ENCODE measurements around the gene RMND5B.
A peak's percentile ranks its signal among the peaks of the same experiment; 100 is the strongest.

Gene RMND5B

DNA sequence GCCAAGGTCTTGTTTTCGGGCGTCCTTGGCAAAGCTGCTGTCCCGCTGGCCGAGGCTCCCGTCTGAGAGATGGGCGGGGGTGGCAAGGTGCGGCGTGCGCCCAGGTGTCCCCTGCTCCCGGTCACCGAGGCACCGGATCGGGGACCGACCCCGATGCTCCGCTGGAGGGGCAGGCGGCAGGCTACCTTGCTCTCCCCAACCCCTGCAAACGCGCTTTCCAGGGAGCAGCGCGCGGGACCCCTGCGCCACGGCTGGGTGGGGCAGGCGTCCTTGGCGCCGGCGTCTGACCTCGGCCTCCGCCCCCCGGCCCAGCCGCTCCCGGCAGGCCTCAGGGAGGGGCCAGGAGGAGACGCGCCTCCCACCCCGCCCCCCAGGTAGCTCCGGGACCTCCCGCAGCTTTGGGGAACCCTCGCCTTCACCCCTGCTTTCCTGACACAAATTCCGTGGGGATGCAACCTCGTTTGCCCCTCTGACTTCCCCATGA is 16.9 kb upstream of the RMND5B start:
- peaks cover 55% of the 10 kb centered on the region for H3K4me1 ChIP-seq (ENCODE audit: control insufficient read depth, low read length)
- H3K9me3 ChIP-seq (ENCODE audit: control insufficient read depth, insufficient read depth, low read length), result no peaks in the 10 kb centered on the region
- peaks cover 54% of the 10 kb centered on the region for H3K79me2 ChIP-seq (ENCODE audit: control insufficient read depth, low read length)
- H3K4me3 ChIP-seq (ENCODE audit: low read length), result peak overlapping the region; percentile 99
- H3K9me2 ChIP-seq (replicated peaks; ENCODE audit: control insufficient read depth, low read length), result no peaks in the 10 kb centered on the region
- H3K27ac ChIP-seq (ENCODE audit: low read depth, low read length), result peak overlapping the region; percentile 97
- no peaks in the 10 kb centered on the region for H4K20me1 ChIP-seq (ENCODE audit: control insufficient read depth, insufficient read depth, low read depth, low read length)
- peak overlapping the region; percentile 96 for H3K4me2 ChIP-seq (ENCODE audit: low read length)
- peaks cover 42% of the 10 kb centered on the region for H3K36me3 ChIP-seq (ENCODE audit: control insufficient read depth, low read length)
- H3K27me3 ChIP-seq (ENCODE audit: control insufficient read depth, low read length), result no peaks in the 10 kb centered on the region
- H3F3A ChIP-seq (ENCODE audit: control insufficient read depth, insufficient read depth), result peaks cover 46% of the 10 kb centered on the region
- no peak for TF ChIP-seq EZH2phosphoT487 (IDR thresholded peaks at IDR 0.05; ENCODE audit: borderline replicate concordance, low read length)
- TF ChIP-seq, protein P1, sequence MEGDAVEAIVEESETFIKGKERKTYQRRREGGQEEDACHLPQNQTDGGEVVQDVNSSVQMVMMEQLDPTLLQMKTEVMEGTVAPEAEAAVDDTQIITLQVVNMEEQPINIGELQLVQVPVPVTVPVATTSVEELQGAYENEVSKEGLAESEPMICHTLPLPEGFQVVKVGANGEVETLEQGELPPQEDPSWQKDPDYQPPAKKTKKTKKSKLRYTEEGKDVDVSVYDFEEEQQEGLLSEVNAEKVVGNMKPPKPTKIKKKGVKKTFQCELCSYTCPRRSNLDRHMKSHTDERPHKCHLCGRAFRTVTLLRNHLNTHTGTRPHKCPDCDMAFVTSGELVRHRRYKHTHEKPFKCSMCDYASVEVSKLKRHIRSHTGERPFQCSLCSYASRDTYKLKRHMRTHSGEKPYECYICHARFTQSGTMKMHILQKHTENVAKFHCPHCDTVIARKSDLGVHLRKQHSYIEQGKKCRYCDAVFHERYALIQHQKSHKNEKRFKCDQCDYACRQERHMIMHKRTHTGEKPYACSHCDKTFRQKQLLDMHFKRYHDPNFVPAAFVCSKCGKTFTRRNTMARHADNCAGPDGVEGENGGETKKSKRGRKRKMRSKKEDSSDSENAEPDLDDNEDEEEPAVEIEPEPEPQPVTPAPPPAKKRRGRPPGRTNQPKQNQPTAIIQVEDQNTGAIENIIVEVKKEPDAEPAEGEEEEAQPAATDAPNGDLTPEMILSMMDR (IDR thresholded peaks at IDR 0.05; ENCODE audit: low read depth, low read length, poor library complexity, severe bottlenecking), result no peak

DNA sequence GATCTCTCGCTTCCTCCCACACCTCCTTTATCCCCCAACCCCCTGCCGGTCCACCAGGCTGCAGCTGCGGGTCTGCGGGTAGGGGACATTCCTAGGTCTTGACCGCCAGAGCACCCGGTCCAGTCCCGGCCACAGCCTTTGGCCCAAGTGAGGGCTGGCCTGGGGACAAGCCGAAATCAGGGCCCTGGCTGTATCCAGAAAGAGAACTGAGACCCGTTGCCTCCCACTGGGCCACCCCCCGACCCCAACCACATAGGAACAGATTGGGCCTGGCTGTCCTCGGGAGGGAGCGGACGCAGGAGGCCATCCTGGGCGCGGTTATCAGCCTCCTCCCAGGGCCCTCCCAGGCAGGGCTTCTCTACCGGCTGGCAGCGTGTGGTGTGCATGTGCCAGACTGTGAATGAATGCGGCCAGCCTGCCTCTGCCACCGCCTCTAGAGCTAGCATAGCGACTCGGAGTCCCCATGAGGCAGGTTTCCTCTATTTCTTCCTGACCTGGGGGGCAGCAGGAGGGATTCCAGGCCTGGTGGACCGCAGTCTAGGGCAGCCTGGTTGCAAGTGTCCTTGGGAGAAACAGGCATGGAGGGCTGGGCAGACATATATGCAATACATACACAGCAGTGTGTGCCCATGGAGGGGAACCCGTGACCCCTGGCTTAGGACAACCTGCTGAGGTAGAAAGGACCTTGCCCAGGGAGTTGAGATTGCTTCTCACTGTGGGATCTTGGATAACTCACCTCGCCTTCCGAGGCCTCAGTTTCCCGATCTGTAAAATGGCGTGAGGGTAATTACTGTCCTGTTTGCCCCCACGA is 16.3 kb upstream of the RMND5B start:
- Histone ChIP-seq H3K4me3 (ENCODE audit: low read length) (peak overlapping the region; percentile 99), H3K9me3 (ENCODE audit: control insufficient read depth, insufficient read depth, low read length) (no peaks in the 10 kb centered on the region), H3K9me2 (replicated peaks; ENCODE audit: control insufficient read depth, low read length) (no peaks in the 10 kb centered on the region), H3K79me2 (ENCODE audit: control insufficient read depth, low read length) (peaks cover 60% of the 10 kb centered on the region), H3K36me3 (ENCODE audit: control insufficient read depth, low read length) (peaks cover 49% of the 10 kb centered on the region), H3K4me2 (ENCODE audit: low read length) (peak overlapping the region; percentile 96), H3K4me1 (ENCODE audit: control insufficient read depth, low read length) (peaks cover 57% of the 10 kb centered on the region), H4K20me1 (ENCODE audit: control insufficient read depth, insufficient read depth, low read depth, low read length) (no peaks in the 10 kb centered on the region), H3K27me3 (ENCODE audit: control insufficient read depth, low read length) (no peaks in the 10 kb centered on the region), H3F3A (ENCODE audit: control insufficient read depth, insufficient read depth) (peaks cover 47% of the 10 kb centered on the region), H3K27ac (ENCODE audit: low read depth, low read length) (peak overlapping the region; percentile 97)
- TF ChIP-seq, protein P1 (IDR thresholded peaks at IDR 0.05; ENCODE audit: low read depth, low read length, poor library complexity, severe bottlenecking), result no peak
- no peak for TF ChIP-seq EZH2phosphoT487 (IDR thresholded peaks at IDR 0.05; ENCODE audit: borderline replicate concordance, low read length)

DNA sequence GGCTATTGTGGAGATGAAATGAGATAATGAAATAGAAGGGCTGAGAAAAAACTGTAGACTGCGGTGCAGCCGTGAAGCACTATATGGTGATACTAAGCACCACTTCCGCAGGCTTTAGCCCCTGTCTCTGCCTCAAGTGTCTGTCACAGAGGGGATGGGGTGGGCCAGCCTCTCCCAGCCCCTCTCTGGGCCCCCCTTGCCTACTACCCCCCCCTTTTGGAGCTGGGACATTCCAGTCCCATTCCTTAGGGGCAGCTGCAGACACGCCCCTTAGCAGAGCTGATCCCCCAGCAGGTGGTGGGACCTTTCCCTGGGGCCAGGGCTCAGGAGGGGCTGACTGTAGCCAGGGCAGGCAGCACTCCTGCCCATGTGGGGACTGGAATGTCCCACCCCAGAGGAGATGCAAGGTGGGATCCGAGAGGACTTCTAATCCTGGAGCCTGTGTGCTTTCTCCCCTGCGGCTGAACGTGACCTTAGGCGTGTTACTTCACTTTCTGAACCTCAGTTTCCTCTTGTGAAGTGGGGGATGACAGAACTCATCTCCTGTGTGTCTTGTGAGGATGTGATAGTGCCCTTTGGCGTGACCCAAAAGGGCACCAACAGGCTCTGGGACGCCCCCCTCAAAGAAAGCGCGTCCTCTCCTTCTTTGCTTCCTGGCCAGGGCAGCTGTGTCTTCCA is 15.5 kb upstream of the RMND5B start:
- peak overlapping the region; percentile 96 for H3K4me2 ChIP-seq (ENCODE audit: low read length)
- TF ChIP-seq, protein P1 (IDR thresholded peaks at IDR 0.05; ENCODE audit: low read depth, low read length, poor library complexity, severe bottlenecking), result peak; percentile 4
- no peak for TF ChIP-seq EZH2phosphoT487 (IDR thresholded peaks at IDR 0.05; ENCODE audit: borderline replicate concordance, low read length)
- H3K79me2 ChIP-seq (ENCODE audit: control insufficient read depth, low read length), result peaks cover 68% of the 10 kb centered on the region
- no peaks in the 10 kb centered on the region for H3K9me2 ChIP-seq (replicated peaks; ENCODE audit: control insufficient read depth, low read length)
- H3F3A ChIP-seq (ENCODE audit: control insufficient read depth, insufficient read depth), result peaks cover 49% of the 10 kb centered on the region
- H3K9me3 ChIP-seq (ENCODE audit: control insufficient read depth, insufficient read depth, low read length), result no peaks in the 10 kb centered on the region
- H3K27ac ChIP-seq (ENCODE audit: low read depth, low read length), result peak overlapping the region; percentile 97
- H3K36me3 ChIP-seq (ENCODE audit: control insufficient read depth, low read length), result peaks cover 56% of the 10 kb centered on the region
- H3K4me3 ChIP-seq (ENCODE audit: low read length), result peak overlapping the region; percentile 99
- H4K20me1 ChIP-seq (ENCODE audit: control insufficient read depth, insufficient read depth, low read depth, low read length), result no peaks in the 10 kb centered on the region
- H3K27me3 ChIP-seq (ENCODE audit: control insufficient read depth, low read length), result no peaks in the 10 kb centered on the region
- H3K4me1 ChIP-seq (ENCODE audit: control insufficient read depth, low read length), result peaks cover 65% of the 10 kb centered on the region

All from DOHH2 (cell line).